ENCODE measurements around the gene C17orf78.
"Not testable (repeated sequence)": the region's sequence is repeated elsewhere in the genome, so short reads cannot be mapped to it uniquely, and the experiment has no call there.

C17orf78 gene

DNA sequence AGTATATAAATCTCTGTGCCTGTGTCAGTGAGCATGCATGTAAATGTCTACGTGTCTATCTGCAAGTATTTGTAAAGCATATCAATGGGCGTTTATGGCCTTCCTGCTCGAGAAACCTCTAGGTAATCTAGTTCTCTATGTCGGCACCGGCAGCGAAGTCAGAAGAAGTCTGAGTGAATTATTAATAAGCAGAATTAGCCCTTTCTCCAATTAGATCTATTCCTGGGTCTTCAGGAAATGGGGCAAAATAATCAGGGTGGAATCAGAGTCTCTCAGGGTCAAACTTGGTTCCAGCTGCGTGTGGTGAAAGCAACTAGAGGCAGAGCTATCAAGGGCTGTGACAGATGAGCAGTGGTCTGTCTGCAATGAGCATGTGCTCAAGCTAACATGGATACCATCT lies at the start of gene C17orf78:
C17orf78 (plus strand) TSS at position 280 of the 400 bp plus-strand sequence; CDS start at position 388, 108 bp downstream.
- DNase-seq (ENCODE audit: low read depth in 2 of 3, low spot score in 2 of 3): no peak

DNA sequence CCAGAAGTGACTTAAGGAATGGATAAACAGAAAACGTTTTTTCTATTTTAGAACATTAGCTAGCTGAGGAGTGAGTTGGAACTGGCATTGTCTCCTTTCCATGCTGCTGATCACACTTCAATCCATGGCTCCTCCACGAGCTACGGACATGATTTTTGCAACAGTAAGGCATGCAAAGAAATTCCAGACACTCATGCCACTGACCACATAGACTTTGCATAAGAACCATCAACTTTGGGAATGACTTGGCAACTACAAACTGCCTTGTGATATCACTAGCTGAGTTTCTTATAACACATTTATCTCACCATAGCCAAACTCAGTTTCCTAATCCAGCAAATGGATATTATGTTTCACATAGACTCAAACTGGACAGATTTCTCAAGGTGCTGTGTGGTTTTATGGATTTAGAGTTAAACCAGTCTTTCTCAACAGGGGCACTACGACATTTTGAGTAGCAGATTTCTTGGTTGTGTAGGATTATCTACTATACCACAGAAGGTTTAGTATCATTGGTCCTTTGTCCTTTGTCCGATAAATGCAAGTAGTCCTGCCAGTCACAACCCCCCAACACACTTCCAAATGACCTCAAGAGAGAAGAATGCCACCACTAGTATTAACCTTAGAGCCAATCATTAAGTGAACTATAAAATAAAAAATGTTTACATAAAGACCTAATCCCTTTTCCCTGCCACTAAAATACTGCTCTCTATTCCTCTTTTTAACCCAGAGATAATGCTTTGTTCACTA lies 48.3 kb upstream of the C17orf78 start:
- no peak for DNase-seq (ENCODE audit: low read depth in 2 of 3, low spot score in 2 of 3)

GRCh38 chr17:37338847-37339246 lies 36.9 kb upstream of the C17orf78 start:
- DNase-seq (ENCODE audit: low read depth in 2 of 3, low spot score in 2 of 3): no peak

DNA sequence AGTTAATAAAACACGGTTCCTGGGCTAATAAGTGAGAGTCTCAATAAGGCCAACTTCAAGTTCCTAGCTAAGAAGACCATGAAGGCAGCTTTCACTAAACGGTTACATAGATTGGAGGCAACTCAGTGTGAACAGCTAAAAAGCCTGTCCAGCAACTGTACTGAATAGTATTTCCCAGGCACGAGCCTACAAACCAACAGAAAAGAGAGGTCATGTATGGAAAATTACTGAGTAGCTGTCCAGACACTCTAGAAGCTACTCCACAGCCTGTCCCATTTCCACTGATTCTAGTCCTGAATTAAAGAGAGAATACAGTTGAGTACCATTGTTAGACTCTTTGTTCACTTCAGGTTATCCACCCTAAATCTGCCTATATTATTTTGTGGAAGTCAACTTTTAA lies 36.5 kb upstream of the C17orf78 start:
- DNase-seq (ENCODE audit: low read depth in 2 of 3, low spot score in 2 of 3): no peak

GRCh38 chr17:37340804-37341203 lies 35.0 kb upstream of the C17orf78 start:
- DNase-seq (ENCODE audit: low read depth in 2 of 3, low spot score in 2 of 3): no peak

DNA sequence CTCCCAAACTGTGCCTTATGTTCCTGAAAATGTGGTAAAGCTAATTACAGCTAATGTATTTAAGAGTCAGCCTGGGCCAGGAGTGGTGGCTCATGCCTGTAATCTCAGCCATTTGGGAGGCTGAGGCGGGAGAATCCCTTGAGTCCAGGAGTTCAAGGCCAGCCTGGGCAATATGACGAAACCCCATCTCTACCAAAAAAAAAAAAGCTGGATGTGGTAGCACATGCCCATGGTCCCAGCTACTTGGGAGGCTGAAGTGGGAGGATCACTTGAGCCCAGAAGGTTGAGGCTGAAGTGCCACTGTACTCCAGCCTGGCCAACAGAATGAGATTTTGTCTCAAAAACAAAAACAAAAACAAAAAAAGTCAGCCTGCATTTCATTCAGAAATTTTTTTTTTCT lies 33.2 kb upstream of the C17orf78 start:
- DNase-seq (ENCODE audit: low read depth in 2 of 3, low spot score in 2 of 3): no peak

DNA sequence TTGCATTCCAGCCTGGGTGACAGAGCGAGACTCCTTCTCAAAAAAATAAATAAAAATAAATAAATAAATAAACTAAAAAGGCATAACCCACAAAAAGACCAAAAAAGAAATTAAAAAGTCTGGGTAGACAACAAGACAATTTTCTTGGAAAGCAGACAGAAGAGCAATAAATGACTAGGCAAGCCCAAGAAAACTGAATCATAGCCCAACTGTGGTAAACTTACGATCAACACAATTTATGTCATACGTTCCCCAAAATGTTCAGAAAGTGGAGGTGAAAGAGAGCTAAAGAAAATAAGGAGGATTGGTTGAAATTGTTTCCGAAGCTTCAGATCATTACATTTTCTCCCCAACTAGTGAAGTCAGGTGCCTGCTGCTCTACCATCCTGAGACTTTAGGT lies 31.3 kb upstream of the C17orf78 start:
- no peak for DNase-seq (ENCODE audit: low read depth in 2 of 3, low spot score in 2 of 3)

- not testable (repeated sequence) for DNase-seq (ENCODE audit: low read depth in 2 of 3, low spot score in 2 of 3)
These were observed 28.9 kb upstream of the C17orf78 start for GRCh38 chr17:37346863-37347402.

GRCh38 chr17:37356796-37357569 lies 18.8 kb upstream of the C17orf78 start:
- not testable (repeated sequence) for DNase-seq (ENCODE audit: low read depth in 2 of 3, low spot score in 2 of 3)

DNA sequence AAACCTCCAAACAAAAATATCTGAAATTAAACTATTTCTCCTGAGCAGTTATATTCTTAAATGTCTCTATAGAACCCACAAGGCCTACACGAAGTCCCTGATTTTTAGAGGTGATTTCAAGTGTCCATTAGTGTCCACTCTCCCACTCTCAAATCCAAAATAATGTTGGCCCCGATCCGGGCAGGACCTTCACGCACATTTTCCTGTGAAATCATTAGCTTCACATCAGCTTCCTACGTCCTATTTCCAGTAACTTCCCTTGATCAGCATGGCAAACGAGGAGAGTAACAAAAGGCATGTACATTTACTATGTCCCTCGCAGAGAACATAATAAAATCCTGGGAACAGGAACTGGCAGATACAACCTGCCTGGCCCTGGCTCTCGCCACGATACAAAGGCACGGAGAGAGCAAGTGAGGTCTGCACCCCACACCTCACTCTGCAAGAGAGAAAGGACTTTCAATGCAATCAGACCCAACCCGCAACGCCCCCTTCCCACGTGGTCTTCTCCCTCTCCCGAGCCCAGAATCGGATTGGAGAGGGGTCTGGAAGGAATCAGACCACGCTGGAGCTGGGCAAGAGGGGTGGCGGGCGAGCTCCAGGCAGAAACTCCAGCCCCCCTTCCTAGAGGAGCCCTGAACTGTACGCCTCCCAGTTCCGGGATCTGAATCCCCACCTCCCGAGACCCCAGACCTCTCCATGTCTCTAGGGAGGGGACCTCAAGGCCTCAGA lies 17.5 kb upstream of the C17orf78 start:
- peak in 2 of 3 experiments; percentile 14 for DNase-seq (ENCODE audit: low read depth in 2 of 3, low spot score in 2 of 3)

DNA sequence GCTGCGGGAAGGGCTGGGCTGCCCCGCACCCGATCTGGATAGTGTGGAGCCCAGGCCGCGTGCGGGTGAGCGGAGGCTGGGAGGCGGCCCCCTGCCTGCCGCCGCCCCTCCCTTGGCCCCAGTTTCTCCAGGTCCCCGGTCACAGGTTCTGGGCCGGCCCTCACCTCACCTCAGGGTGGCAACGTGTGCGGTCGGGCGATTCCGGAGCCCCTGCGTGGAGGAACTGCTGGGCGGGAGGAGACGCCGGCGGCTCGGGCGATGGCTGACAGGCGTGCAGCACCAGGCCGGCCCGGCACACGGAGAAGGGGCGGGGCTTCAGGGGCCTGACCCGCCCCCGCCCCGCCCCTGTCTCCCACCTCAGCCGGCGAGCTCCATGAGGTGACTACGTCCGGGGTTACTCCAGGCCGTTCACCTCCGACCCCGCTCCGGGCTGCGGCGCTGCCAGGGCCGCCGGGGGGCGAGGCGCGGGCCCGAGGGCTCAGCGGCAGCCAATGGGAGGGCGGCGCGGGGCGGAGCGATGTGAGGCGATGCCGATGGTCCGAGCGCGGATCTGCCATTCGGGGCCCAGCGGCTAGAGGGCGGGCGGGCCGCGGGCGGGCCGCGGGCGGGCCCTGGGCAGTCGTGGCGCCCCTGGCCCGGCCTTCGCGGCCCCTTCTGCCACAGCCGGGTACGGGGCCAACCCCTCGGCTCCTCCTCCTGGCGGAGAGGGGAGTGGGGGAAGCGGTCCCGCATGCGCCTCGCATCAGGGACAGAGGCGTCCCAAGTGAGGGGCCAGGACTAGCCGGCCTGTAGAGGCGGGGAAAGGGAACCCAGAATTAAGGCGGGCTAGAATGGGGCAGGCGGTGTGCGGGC lies 16.7 kb upstream of the C17orf78 start:
- peak; percentile 78 to 90 (median 81) for DNase-seq (ENCODE audit: low read depth in 2 of 3, low spot score in 2 of 3)

- no peak for DNase-seq (ENCODE audit: low read depth in 2 of 3, low spot score in 2 of 3)
These were observed 16.1 kb upstream of the C17orf78 start for GRCh38 chr17:37359682-37360188.

DNA sequence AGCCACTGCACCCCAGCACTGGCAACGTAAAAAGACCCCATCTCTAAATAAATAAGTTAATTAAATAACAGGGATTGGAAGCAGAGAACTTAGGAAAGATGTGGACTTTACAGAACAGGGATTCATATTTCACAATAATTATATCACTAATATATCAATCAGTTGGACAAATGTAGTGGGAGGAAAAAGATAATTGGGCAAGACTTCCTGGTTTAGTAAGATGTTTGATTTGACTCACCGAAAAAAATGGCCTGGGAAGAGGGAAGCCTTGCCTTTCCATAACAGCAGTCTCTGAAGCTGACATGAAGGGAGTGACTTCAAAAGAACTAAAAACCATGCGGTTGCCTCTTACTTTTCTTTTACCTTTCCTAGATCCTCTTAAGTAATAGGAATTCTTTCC lies 15.2 kb upstream of the C17orf78 start:
- no peak for DNase-seq (ENCODE audit: low read depth in 2 of 3, low spot score in 2 of 3)

- no peak for DNase-seq (ENCODE audit: low read depth in 2 of 3, low spot score in 2 of 3)
These were observed 14.2 kb upstream of the C17orf78 start for GRCh38 chr17:37361543-37361942.

DNA sequence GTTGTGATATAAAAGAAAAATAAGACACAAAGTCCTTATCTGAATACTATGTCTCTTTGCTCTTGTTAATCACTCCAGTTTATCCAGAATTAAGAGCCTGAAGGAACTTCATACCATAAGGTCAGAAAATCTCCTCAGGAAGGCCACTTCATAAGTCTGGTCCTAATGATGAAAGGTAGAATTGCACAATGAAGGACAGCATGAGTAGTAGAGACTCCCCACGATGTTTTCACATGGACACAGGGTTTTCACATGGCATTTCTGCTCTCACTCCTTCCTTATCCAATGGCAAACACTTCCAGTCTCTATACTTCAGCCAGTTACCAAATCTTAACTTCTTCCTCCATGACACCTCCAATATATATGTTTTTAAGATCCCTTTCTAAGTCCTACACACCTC lies 10.2 kb upstream of the C17orf78 start:
- no peak for DNase-seq (ENCODE audit: low read depth in 2 of 3, low spot score in 2 of 3)

GRCh38 chr17:37368577-37368976 lies 7.2 kb upstream of the C17orf78 start:
- no peak for DNase-seq (ENCODE audit: low read depth in 2 of 3, low spot score in 2 of 3)

DNA sequence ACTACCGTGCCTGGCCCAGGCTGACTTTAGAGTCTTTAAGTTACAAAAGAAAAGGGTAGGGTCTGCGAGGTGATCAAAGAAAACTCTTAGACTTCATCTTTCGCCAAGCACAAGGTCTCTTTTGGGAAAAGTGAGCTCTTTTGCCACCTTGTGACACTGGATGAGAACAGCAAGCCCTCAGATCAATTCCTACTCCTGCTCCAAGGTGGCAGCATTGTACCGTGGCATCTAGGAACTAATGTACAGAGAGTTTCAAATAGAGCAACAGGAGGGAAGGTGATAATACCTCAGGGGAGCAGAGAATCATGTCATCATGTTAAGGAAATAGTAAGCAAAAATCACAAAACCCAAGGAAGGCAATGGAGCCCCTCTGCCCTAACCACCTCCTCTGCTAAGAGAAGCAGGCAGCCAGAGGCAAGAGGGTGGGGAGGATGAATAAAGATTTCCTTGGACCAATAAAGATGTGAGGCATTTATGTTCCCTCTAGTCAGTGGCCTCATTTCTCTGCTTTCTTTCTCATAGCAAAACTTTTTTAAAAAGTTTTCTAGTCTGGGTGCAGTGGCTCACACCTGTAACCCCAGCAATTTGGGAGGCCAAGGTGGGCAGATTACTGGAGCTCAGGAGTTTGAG lies 2.1 kb upstream of the C17orf78 start:
- DNase-seq (ENCODE audit: low read depth in 2 of 3, low spot score in 2 of 3): peak in 2 of 3 experiments; percentile 10 to 23

DNA sequence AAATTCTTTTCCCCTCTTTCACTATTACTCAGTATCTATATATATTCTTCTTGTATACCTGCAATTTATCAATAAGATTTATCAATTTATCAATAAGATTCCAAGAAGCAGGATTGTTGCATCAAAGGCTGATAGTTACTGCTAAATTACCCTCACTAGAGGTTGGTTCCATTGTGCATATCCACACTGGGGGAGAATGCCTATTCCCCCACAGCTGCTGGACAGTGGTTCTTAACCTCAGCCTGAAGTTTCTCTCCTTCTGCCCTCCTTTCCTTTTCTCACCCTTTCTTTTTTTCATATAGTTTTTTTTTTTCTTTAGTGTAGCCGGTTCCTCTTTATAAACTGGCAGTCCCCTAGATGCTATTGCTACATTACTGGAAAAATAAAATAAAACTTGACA lies 6.3 kb downstream of the C17orf78 start:
- no peak for DNase-seq (ENCODE audit: low read depth in 2 of 3, low spot score in 2 of 3)

- no peak for DNase-seq (ENCODE audit: low read depth in 2 of 3, low spot score in 2 of 3)
These were observed 8.9 kb downstream of the C17orf78 start for GRCh38 chr17:37384560-37385149.
